ENCODE data around the gene LRRC41. TPM values are rescaled to one million over a fixed set of nuclear protein-coding genes. Genes with fewer than 3 reads are reported as not detected.

The LRRC41 gene
- total and polyA plus RNA-seq, 2 donors (not counting 1 experiment from before 2014, with no cell fraction given): 20.1 to 39.0 TPM

GRCh38 chr1:46335081-46335480 is 31.7 kb upstream of the LRRC41 start:
- H3K4me1 ChIP-seq (ENCODE audit: control insufficient read depth in 2 of 2, insufficient read depth in 2 of 2, low read length in 2 of 2): peaks cover 25 to 35% of the 10 kb centered on the region in 2 donors
- no peak overlapping the region for H3K4me2 ChIP-seq (replicated peaks; ENCODE audit: low read depth, low read length, poor library complexity, severe bottlenecking)
- POLR2A ChIA-PET: no interaction called here
- no peak for DNase-seq
- H3K4me3 Mint-ChIP-seq: no peak overlapping the region
- H3K27ac ChIP-seq (ENCODE audit: low read length in 2 of 2): no peak overlapping the region
- no peak overlapping the region for H3K27ac Mint-ChIP-seq
- intact Hi-C loops (cut with micrococcal nuclease): no loop called here
- H4K20me1 ChIP-seq (ENCODE audit: control insufficient read depth, insufficient read depth, low read length, poor library complexity, severe bottlenecking): no peaks in the 10 kb centered on the region
- peaks cover 0 to 4% (median 0%) of the 10 kb centered on the region in 3 donors for H3K9me3 ChIP-seq (ENCODE audit: control extremely low read depth in 1 of 3, control insufficient read depth in 2 of 3, insufficient read depth in 1 of 3, low read length in 2 of 3)
- CTCF ChIA-PET: interaction anchor here (4.5 kb wide), 1 partner anchor 13 kb away, joined by 59 read pairs; no protein-coding TSS in a partner anchor
- no CpG with 5 or more reads among the region's 3 CpGs for WGBS (ENCODE audit: insufficient coverage)
- H3K4me3 ChIP-seq (ENCODE audit: control extremely low read depth in 1 of 5, extremely low read depth in 1 of 5, insufficient read depth in 1 of 5, low read depth in 2 of 5, low read length in 4 of 5): no peak overlapping the region
- no peak for TF ChIP-seq EZH2 (IDR thresholded peaks at IDR 0.05; ENCODE audit: borderline replicate concordance, insufficient read depth, low read depth, low read length, poor library complexity, severe bottlenecking)
- no peak for TF ChIP-seq CTCF (IDR thresholded peaks at IDR 0.05)
- H3K27me3 Mint-ChIP-seq: no peaks in the 10 kb centered on the region
- H3K4me1 Mint-ChIP-seq: peaks cover 32% of the 10 kb centered on the region
- no peaks in the 10 kb centered on the region for H3K36me3 ChIP-seq (replicated peaks in 1 of 2; ENCODE audit: control extremely low read depth in 1 of 2, control insufficient read depth in 1 of 2, extremely low read depth in 1 of 2, insufficient read depth in 2 of 2, low read length in 1 of 2)
- no peaks in the 10 kb centered on the region for H3K27me3 ChIP-seq (replicated peaks in 1 of 4; ENCODE audit: control extremely low read depth in 1 of 4, control insufficient read depth in 3 of 4, insufficient read depth in 4 of 4, low read length in 3 of 4)
- no peak for ATAC-seq (ENCODE audit: low read depth)
- no peak overlapping the region for H2AFZ ChIP-seq (ENCODE audit: insufficient read depth, low read depth, low read length, poor library complexity, severe bottlenecking)
- no peaks in the 10 kb centered on the region for H3K9me3 Mint-ChIP-seq (ENCODE audit: insufficient read depth)
- H3K79me2 ChIP-seq (ENCODE audit: control insufficient read depth, insufficient read depth, low read length): no peaks in the 10 kb centered on the region
- no peak overlapping the region for H3K9ac ChIP-seq (ENCODE audit: low read length)

- ChIA-PET POLR2A (interaction anchor here (1.4 to 1.5 kb wide), 2 partner anchors 14 to 30 kb away, joined by 7 to 9 read pairs; partner anchors contain the start of genes LRRC41 and UQCRH), CTCF (interaction anchor here (0.9 to 4.5 kb wide), 7 partner anchors 8 to 33 kb away, joined by 3 to 59 read pairs (median 6); partner anchors contain the start of genes LRRC41 and UQCRH)
- Mint-ChIP-seq H3K9me3 (ENCODE audit: insufficient read depth) (no peaks in the 10 kb centered on the region), H3K27ac (peak overlapping the region; percentile 37), H3K27me3 (no peaks in the 10 kb centered on the region), H3K4me3 (no peak overlapping the region), H3K4me1 (peaks cover 30% of the 10 kb centered on the region)
- TF ChIP-seq EZH2 (IDR thresholded peaks at IDR 0.05; ENCODE audit: borderline replicate concordance, insufficient read depth, low read depth, low read length, poor library complexity, severe bottlenecking): no peak
- TF ChIP-seq CTCF (IDR thresholded peaks at IDR 0.05): no peak
- Histone ChIP-seq H3K36me3 (replicated peaks in 1 of 2; ENCODE audit: control extremely low read depth in 1 of 2, control insufficient read depth in 1 of 2, extremely low read depth in 1 of 2, insufficient read depth in 2 of 2, low read length in 1 of 2) (no peaks in the 10 kb centered on the region), H3K4me3 (ENCODE audit: control extremely low read depth in 1 of 5, extremely low read depth in 1 of 5, insufficient read depth in 1 of 5, low read depth in 2 of 5, low read length in 4 of 5) (no peak overlapping the region), H2AFZ (ENCODE audit: insufficient read depth, low read depth, low read length, poor library complexity, severe bottlenecking) (no peak overlapping the region), H3K27me3 (replicated peaks in 1 of 4; ENCODE audit: control extremely low read depth in 1 of 4, control insufficient read depth in 3 of 4, insufficient read depth in 4 of 4, low read length in 3 of 4) (no peaks in the 10 kb centered on the region), H3K4me1 (ENCODE audit: control insufficient read depth in 2 of 2, insufficient read depth in 2 of 2, low read length in 2 of 2) (peaks cover 20 to 28% of the 10 kb centered on the region in 2 donors), H3K9me3 (ENCODE audit: control extremely low read depth in 1 of 3, control insufficient read depth in 2 of 3, insufficient read depth in 1 of 3, low read length in 2 of 3) (no peaks in the 10 kb centered on the region), H3K9ac (ENCODE audit: low read length) (no peak overlapping the region), H3K4me2 (replicated peaks; ENCODE audit: low read depth, low read length, poor library complexity, severe bottlenecking) (no peak overlapping the region), H4K20me1 (ENCODE audit: control insufficient read depth, insufficient read depth, low read length, poor library complexity, severe bottlenecking) (no peaks in the 10 kb centered on the region), H3K79me2 (ENCODE audit: control insufficient read depth, insufficient read depth, low read length) (no peaks in the 10 kb centered on the region), H3K27ac (ENCODE audit: low read length in 2 of 2) (no peak overlapping the region)
- intact Hi-C loops (cut with micrococcal nuclease): no loop called here
- 88% methylated on average over 2 of the region's 2 CpGs for WGBS (ENCODE audit: insufficient coverage)
- no peak for DNase-seq
- no peak for ATAC-seq (ENCODE audit: low read depth)
Observed at GRCh38 chr1:46334030-46334384, 30.6 kb upstream of the LRRC41 start.

All from B cell (primary cell).